K562 (cell line): Measurements from ENCODE around the gene ZDHHC14. TPM values are rescaled to one million over a fixed set of nuclear protein-coding genes. Genes with fewer than 3 reads are reported as not detected.

ENCODE experiments used
- BHLHE40 ChIP-seq: IDR thresholded peaks from 2 replicates; pipeline ENCODE4 v1.6.1; 2011; ENCODE audit warnings: low read length, improper control_type of control experiment
- ESRRA ChIP-seq: fragments of 450-650 bp; IDR thresholded peaks from 2 replicates; pipeline ENCODE4 v1.6.1; 2014; ENCODE audit warnings: low read depth, mild to moderate bottlenecking, moderate library complexity, borderline replicate concordance
- JUN ChIP-seq, 2 experiments: sonication (generic) in 1 of 2; formaldehyde crosslinking in 1 of 2; IDR thresholded peaks; 2 replicates each; pipeline versions ENCODE4 v1.6.1 to v1.8.0; 2012 to 2022; ENCODE audit warnings: borderline replicate concordance in 2 of 2, mild to moderate bottlenecking in 2 of 2, improper control_type of control experiment in 1 of 2, low read depth in 1 of 2, low read length in 1 of 2, missing genetic modification reagents in 1 of 2
- JUND ChIP-seq, 2 experiments: IDR thresholded peaks; 2 replicates in 1 of 2; 3 replicates in 1 of 2; pipeline ENCODE4 v1.6.1; 2011; ENCODE audit warnings: borderline replicate concordance in 2 of 2, low read depth in 2 of 2, low read length in 2 of 2, improper control_type of control experiment in 1 of 2, missing biosample characterization in 1 of 2, missing genetic modification characterization in 1 of 2, missing genetic modification reagents in 1 of 2
- MIER1 ChIP-seq: fragments of 450-650 bp; IDR thresholded peaks from 2 replicates; pipeline ENCODE4 v1.6.1; 2016; ENCODE audit warnings: antibody characterized with exemption, mild to moderate bottlenecking, low read depth
- RFX1 ChIP-seq: fragments of 450-650 bp; IDR thresholded peaks from 2 replicates; pipeline ENCODE4 v1.6.1; 2016; ENCODE audit warnings: mild to moderate bottlenecking, moderate library complexity
- SMAD2 ChIP-seq: fragments of 150-350 bp; IDR thresholded peaks from 2 replicates; pipeline ENCODE4 v1.6.1; 2014; ENCODE audit warnings: low read depth, mild to moderate bottlenecking, low read length
- SMARCA5 ChIP-seq: fragments of 450-650 bp; IDR thresholded peaks from 2 replicates; pipeline ENCODE4 v1.6.1; 2016
- ZEB2 ChIP-seq: fragments of 450-650 bp; IDR thresholded peaks from 2 replicates; pipeline ENCODE4 v1.6.1; 2016
- ZFX ChIP-seq: sonication (generic); formaldehyde crosslinking; IDR thresholded peaks from 2 replicates; pipeline ENCODE4 v1.8.0; 2022; ENCODE audit warnings: mild to moderate bottlenecking, missing genetic modification reagents, moderate library complexity
- polyA plus RNA-seq, 8 experiments: library from polyadenylated mRNA; depleted of rRNA in 4 of 8; stranded (reverse) in 5 of 8; unstranded in 3 of 8; fragments of >200 nt; fragmentation: Nextera tagmentation in 2 of 8; fragmentation: Illumina TruSeq in 1 of 8; extraction: Ambion mirVana in 2 of 8; extraction: Trizol in 1 of 8; gene quantifications; 2 replicates each; pipeline versions ENCODE4 v1.2.1 to v1.2.3, GENCODE V29; 2011 to 2014; ENCODE audit warnings: inconsistent platforms in 1 of 8, missing spikeins in 1 of 8
- total RNA-seq, 7 experiments: library from RNA; depleted of rRNA in 6 of 7; stranded (reverse); fragments of >200 nt in 6 of 7; fragmentation: Illumina TruSeq in 2 of 7; extraction: Trizol in 2 of 7; gene quantifications; 2 replicates each; pipeline versions ENCODE4 v1.2.1 to v1.2.3, GENCODE V29; 2011 to 2021; ENCODE audit warnings: low replicate concordance in 1 of 7
- TF ChIP-seq, protein P1 (sequence below): fragments of 250-450 bp; sonication (Bioruptor Pico); IDR thresholded peaks from 2 replicates; pipeline ENCODE4 v1.4.0; 2020; ENCODE audit warnings: mild to moderate bottlenecking, moderate library complexity, borderline replicate concordance
- TF ChIP-seq, protein P2 (sequence below), 2 experiments: fragments of 450-650 bp in 1 of 2; IDR thresholded peaks; 2 replicates each; pipeline ENCODE4 v1.6.1; 2011 to 2017; ENCODE audit warnings: low read depth in 2 of 2, antibody characterized with exemption in 1 of 2, borderline replicate concordance in 1 of 2, low read length in 1 of 2, mild to moderate bottlenecking in 1 of 2, mixed read lengths in 1 of 2; ENCODE audit not compliant: control insufficient read depth in 1 of 2
- TF ChIP-seq, protein P3 (sequence below): sonication (generic); formaldehyde crosslinking; IDR thresholded peaks from 2 replicates; pipeline ENCODE4 v1.8.0; 2023; ENCODE audit warnings: mild to moderate bottlenecking, missing genetic modification reagents
- TF ChIP-seq, protein P4 (sequence below): fragments of 450-650 bp; IDR thresholded peaks from 2 replicates; pipeline ENCODE4 v1.6.1; 2017; ENCODE audit warnings: antibody characterized with exemption, mild to moderate bottlenecking

The ZDHHC14 gene
- total and polyA plus RNA-seq, 9 of the 15 experiments (the other 6 are each of a cell fraction or from before 2014, with no cell fraction given): 0.92 to 23.1 (median 13.8) TPM

DNA sequence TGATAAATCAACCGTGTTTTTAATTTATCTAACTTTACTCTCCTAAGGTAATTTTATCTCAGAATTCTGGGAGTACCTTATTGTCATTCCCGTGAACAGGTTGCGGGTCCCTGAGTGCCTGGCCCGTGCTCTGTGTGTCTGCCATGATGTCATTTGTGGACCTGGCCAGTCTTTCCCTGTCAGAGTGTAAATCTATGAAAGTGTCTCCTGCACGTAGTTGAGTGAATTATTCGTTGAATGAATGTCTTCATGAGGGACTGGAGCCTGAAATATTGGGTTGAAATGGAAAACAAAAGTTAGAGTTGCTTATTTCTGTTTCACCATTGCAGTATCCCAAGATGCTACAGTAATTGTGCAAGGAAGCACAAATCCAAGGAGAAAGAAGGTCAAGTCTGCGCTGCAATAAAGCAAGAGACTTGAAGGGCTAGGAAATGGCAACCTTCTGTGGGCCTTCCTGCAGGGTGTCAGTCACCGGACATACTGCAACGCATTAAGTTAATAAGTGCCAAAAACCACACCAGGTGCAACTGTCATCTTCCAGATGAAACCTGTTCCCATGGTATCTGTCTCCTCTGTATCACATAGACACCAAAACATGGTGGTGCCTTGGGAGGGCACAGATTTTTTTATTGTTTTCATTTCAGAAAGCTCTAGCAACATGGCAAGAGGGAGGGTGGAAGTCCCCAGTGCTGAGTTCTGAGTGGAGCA lies 135.5 kb downstream of the ZDHHC14 start (continued):
- TF ChIP-seq, protein P1, sequence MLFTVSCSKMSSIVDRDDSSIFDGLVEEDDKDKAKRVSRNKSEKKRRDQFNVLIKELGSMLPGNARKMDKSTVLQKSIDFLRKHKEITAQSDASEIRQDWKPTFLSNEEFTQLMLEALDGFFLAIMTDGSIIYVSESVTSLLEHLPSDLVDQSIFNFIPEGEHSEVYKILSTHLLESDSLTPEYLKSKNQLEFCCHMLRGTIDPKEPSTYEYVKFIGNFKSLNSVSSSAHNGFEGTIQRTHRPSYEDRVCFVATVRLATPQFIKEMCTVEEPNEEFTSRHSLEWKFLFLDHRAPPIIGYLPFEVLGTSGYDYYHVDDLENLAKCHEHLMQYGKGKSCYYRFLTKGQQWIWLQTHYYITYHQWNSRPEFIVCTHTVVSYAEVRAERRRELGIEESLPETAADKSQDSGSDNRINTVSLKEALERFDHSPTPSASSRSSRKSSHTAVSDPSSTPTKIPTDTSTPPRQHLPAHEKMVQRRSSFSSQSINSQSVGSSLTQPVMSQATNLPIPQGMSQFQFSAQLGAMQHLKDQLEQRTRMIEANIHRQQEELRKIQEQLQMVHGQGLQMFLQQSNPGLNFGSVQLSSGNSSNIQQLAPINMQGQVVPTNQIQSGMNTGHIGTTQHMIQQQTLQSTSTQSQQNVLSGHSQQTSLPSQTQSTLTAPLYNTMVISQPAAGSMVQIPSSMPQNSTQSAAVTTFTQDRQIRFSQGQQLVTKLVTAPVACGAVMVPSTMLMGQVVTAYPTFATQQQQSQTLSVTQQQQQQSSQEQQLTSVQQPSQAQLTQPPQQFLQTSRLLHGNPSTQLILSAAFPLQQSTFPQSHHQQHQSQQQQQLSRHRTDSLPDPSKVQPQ (CRISPR knock-in tag): no peak
- TF ChIP-seq ZFX (CRISPR knock-in tag): no peak
- TF ChIP-seq ZEB2: no peak
- no peak for TF ChIP-seq SMAD2
- no peak for TF ChIP-seq SMARCA5
- TF ChIP-seq MIER1: no peak
- TF ChIP-seq, protein P2, sequence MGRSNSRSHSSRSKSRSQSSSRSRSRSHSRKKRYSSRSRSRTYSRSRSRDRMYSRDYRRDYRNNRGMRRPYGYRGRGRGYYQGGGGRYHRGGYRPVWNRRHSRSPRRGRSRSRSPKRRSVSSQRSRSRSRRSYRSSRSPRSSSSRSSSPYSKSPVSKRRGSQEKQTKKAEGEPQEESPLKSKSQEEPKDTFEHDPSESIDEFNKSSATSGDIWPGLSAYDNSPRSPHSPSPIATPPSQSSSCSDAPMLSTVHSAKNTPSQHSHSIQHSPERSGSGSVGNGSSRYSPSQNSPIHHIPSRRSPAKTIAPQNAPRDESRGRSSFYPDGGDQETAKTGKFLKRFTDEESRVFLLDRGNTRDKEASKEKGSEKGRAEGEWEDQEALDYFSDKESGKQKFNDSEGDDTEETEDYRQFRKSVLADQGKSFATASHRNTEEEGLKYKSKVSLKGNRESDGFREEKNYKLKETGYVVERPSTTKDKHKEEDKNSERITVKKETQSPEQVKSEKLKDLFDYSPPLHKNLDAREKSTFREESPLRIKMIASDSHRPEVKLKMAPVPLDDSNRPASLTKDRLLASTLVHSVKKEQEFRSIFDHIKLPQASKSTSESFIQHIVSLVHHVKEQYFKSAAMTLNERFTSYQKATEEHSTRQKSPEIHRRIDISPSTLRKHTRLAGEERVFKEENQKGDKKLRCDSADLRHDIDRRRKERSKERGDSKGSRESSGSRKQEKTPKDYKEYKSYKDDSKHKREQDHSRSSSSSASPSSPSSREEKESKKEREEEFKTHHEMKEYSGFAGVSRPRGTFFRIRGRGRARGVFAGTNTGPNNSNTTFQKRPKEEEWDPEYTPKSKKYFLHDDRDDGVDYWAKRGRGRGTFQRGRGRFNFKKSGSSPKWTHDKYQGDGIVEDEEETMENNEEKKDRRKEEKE (IDR thresholded peaks at IDR 0.05; ENCODE audit: borderline replicate concordance in 1 of 2, control insufficient read depth in 1 of 2, low read depth in 2 of 2, low read length in 1 of 2): no peak
- peak; percentile 50; the same call in 1 of the 2 replicates for TF ChIP-seq RFX1
- no peak for TF ChIP-seq JUN (IDR thresholded peaks at IDR 0.05; ENCODE audit: borderline replicate concordance, low read depth, low read length)
- TF ChIP-seq JUN (CRISPR knock-in tag; IDR thresholded peaks at IDR 0.05; ENCODE audit: borderline replicate concordance): no peak; the same call in 1 of the 2 replicates
- TF ChIP-seq, protein P3, sequence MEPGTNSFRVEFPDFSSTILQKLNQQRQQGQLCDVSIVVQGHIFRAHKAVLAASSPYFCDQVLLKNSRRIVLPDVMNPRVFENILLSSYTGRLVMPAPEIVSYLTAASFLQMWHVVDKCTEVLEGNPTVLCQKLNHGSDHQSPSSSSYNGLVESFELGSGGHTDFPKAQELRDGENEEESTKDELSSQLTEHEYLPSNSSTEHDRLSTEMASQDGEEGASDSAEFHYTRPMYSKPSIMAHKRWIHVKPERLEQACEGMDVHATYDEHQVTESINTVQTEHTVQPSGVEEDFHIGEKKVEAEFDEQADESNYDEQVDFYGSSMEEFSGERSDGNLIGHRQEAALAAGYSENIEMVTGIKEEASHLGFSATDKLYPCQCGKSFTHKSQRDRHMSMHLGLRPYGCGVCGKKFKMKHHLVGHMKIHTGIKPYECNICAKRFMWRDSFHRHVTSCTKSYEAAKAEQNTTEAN (CRISPR knock-in tag): no peak
- no peak for TF ChIP-seq JUND (IDR thresholded peaks at IDR 0.05; ENCODE audit: borderline replicate concordance, low read depth, low read length)
- TF ChIP-seq JUND (tag; IDR thresholded peaks at IDR 0.05; ENCODE audit: borderline replicate concordance, low read depth, low read length): 0 out of 3 replicates have a peak, but pooled peaks have one; percentile 17
- TF ChIP-seq, protein P4, sequence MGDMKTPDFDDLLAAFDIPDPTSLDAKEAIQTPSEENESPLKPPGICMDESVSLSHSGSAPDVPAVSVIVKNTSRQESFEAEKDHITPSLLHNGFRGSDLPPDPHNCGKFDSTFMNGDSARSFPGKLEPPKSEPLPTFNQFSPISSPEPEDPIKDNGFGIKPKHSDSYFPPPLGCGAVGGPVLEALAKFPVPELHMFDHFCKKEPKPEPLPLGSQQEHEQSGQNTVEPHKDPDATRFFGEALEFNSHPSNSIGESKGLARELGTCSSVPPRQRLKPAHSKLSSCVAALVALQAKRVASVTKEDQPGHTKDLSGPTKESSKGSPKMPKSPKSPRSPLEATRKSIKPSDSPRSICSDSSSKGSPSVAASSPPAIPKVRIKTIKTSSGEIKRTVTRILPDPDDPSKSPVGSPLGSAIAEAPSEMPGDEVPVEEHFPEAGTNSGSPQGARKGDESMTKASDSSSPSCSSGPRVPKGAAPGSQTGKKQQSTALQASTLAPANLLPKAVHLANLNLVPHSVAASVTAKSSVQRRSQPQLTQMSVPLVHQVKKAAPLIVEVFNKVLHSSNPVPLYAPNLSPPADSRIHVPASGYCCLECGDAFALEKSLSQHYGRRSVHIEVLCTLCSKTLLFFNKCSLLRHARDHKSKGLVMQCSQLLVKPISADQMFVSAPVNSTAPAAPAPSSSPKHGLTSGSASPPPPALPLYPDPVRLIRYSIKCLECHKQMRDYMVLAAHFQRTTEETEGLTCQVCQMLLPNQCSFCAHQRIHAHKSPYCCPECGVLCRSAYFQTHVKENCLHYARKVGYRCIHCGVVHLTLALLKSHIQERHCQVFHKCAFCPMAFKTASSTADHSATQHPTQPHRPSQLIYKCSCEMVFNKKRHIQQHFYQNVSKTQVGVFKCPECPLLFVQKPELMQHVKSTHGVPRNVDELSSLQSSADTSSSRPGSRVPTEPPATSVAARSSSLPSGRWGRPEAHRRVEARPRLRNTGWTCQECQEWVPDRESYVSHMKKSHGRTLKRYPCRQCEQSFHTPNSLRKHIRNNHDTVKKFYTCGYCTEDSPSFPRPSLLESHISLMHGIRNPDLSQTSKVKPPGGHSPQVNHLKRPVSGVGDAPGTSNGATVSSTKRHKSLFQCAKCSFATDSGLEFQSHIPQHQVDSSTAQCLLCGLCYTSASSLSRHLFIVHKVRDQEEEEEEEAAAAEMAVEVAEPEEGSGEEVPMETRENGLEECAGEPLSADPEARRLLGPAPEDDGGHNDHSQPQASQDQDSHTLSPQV: peak; percentile 85
- TF ChIP-seq ESRRA: peak; percentile 28; the same call in 1 of the 2 replicates
- peak; percentile 21; the same call in 1 of the 2 replicates for TF ChIP-seq BHLHE40
